Neural progenitor cell (in vitro differentiated cells): ENCODE data around the gene METTL5. TPM values are rescaled to one million over a fixed set of nuclear protein-coding genes. Genes with fewer than 3 reads are reported as not detected.
"Not testable (repeated sequence)": the region's sequence is repeated elsewhere in the genome, so short reads cannot be mapped to it uniquely, and the experiment has no call there.

Experiments used
- DNase-seq: peaks from one replicate; pipeline ENCODE4 v3.0.0-alpha.2; 2016; ENCODE audit warnings: low spot score
- H2AFZ ChIP-seq: fragments of 200-600 bp; sonication (generic); replicated peaks from 2 replicates; pipeline ENCODE4 v1.6.1; 2016; ENCODE audit warnings: antibody characterized with exemption
- H3F3A ChIP-seq: fragments of 200-600 bp; sonication (generic); 2 replicates; pipeline ENCODE4 v1.6.1; 2016; ENCODE audit warnings: antibody characterized with exemption, low read depth
- H3K27ac ChIP-seq: fragments of 200-600 bp; sonication (generic); 2 replicates; pipeline ENCODE4 v1.5.1; 2016; ENCODE audit warnings: mild to moderate bottlenecking
- H3K27me3 ChIP-seq: fragments of 200-600 bp; sonication (generic); 2 replicates; pipeline ENCODE4 v1.6.1; 2016; ENCODE audit warnings: mild to moderate bottlenecking, moderate library complexity
- H3K36me3 ChIP-seq: fragments of 200-600 bp; sonication (generic); 2 replicates; pipeline ENCODE4 v1.5.1; 2016
- H3K4me1 ChIP-seq: fragments of 200-600 bp; sonication (generic); 2 replicates; pipeline ENCODE4 v1.6.1; 2016; ENCODE audit warnings: mixed run types
- H3K4me2 ChIP-seq: fragments of 200-600 bp; sonication (generic); 2 replicates; pipeline ENCODE4 v1.6.1; 2016
- H3K4me3 ChIP-seq: fragments of 200-600 bp; sonication (generic); 2 replicates; pipeline ENCODE4 v1.5.1; 2016
- H3K79me2 ChIP-seq: fragments of 200-600 bp; sonication (generic); 2 replicates; pipeline ENCODE4 v1.6.1; 2016; ENCODE audit warnings: low read depth
- H3K9ac ChIP-seq: fragments of 200-600 bp; sonication (generic); 2 replicates; pipeline ENCODE4 v1.6.1; 2016
- H3K9me3 ChIP-seq: fragments of 200-600 bp; sonication (generic); 2 replicates; pipeline ENCODE4 v1.5.1; 2016; ENCODE audit warnings: low read depth
- H4K20me1 ChIP-seq: fragments of 200-600 bp; sonication (generic); 2 replicates; pipeline ENCODE4 v1.6.1; 2016; ENCODE audit warnings: low read depth
- H3K27ac Mint-ChIP-seq: 3 replicates; pipeline ENCODE4 v1.8.0; 2021; ENCODE audit warnings: mixed read lengths
- H3K27me3 Mint-ChIP-seq: 2 replicates; pipeline ENCODE4 v1.8.0; 2022; ENCODE audit warnings: low read depth, mild to moderate bottlenecking, inconsistent platforms, moderate library complexity, mixed read lengths; ENCODE audit not compliant: insufficient read depth
- H3K36me3 Mint-ChIP-seq: 3 replicates; pipeline ENCODE4 v1.8.0; 2021; ENCODE audit warnings: mixed read lengths
- H3K4me1 Mint-ChIP-seq: 3 replicates; pipeline ENCODE4 v1.8.0; 2021; ENCODE audit warnings: mixed read lengths
- H3K4me3 Mint-ChIP-seq: 3 replicates; pipeline ENCODE4 v1.8.0; 2021; ENCODE audit warnings: mild to moderate bottlenecking, moderate library complexity, mixed read lengths
- H3K9me3 Mint-ChIP-seq: 3 replicates; pipeline ENCODE4 v1.8.0; 2020; ENCODE audit warnings: mixed read lengths
- EZH2 ChIP-seq: fragments of 200-600 bp; sonication (generic); IDR thresholded peaks from 2 replicates; pipeline ENCODE4 v1.6.1; 2017; ENCODE audit warnings: antibody characterized with exemption, mild to moderate bottlenecking, moderate library complexity
- EZH2phosphoT487 ChIP-seq: fragments of 200-600 bp; sonication (generic); IDR thresholded peaks from 2 replicates; pipeline ENCODE4 v1.6.1; 2017; ENCODE audit warnings: antibody characterized with exemption
- total RNA-seq: library from RNA; depleted of rRNA; stranded (reverse); fragments of >200 nt; gene quantifications from 2 replicates; pipeline ENCODE4 v1.2.3, GENCODE V29; 2015; ENCODE audit warnings: low replicate concordance
- TF ChIP-seq, protein P1 (sequence below): fragments of 200-600 bp; sonication (generic); IDR thresholded peaks from 2 replicates; pipeline ENCODE4 v1.5.1; 2017; ENCODE audit warnings: antibody characterized with exemption, mild to moderate bottlenecking

The METTL5 gene
- total RNA-seq, 1 donor from 2014 or later, result 146 TPM

GRCh38 chr2:169867579-169867978 lies 42.9 kb upstream of the METTL5 start:
- H3K27me3 ChIP-seq, result no peaks in the 10 kb centered on the region
- H3K9ac ChIP-seq, result no peak overlapping the region
- no peak overlapping the region for H3K27ac Mint-ChIP-seq
- DNase-seq, result no peak
- peaks cover 8% of the 10 kb centered on the region for H3K4me1 Mint-ChIP-seq
- H3K27ac ChIP-seq, result no peak overlapping the region
- no peak overlapping the region for H3K4me3 ChIP-seq
- no peaks in the 10 kb centered on the region for H3K27me3 Mint-ChIP-seq
- H2AFZ ChIP-seq, result no peak overlapping the region
- H3K4me1 ChIP-seq, result peaks cover 5% of the 10 kb centered on the region
- peaks cover 42% of the 10 kb centered on the region for H3K79me2 ChIP-seq
- H3K4me3 Mint-ChIP-seq, result no peak overlapping the region
- H4K20me1 ChIP-seq, result no peaks in the 10 kb centered on the region
- H3K36me3 Mint-ChIP-seq, result peaks cover 9% of the 10 kb centered on the region
- H3K36me3 ChIP-seq, result no peaks in the 10 kb centered on the region
- peaks cover 3% of the 10 kb centered on the region for H3K9me3 Mint-ChIP-seq
- TF ChIP-seq EZH2phosphoT487, result no peak
- TF ChIP-seq, protein P1, sequence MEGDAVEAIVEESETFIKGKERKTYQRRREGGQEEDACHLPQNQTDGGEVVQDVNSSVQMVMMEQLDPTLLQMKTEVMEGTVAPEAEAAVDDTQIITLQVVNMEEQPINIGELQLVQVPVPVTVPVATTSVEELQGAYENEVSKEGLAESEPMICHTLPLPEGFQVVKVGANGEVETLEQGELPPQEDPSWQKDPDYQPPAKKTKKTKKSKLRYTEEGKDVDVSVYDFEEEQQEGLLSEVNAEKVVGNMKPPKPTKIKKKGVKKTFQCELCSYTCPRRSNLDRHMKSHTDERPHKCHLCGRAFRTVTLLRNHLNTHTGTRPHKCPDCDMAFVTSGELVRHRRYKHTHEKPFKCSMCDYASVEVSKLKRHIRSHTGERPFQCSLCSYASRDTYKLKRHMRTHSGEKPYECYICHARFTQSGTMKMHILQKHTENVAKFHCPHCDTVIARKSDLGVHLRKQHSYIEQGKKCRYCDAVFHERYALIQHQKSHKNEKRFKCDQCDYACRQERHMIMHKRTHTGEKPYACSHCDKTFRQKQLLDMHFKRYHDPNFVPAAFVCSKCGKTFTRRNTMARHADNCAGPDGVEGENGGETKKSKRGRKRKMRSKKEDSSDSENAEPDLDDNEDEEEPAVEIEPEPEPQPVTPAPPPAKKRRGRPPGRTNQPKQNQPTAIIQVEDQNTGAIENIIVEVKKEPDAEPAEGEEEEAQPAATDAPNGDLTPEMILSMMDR, result no peak
- TF ChIP-seq EZH2, result no peak
- peaks cover 6% of the 10 kb centered on the region for H3F3A ChIP-seq
- H3K9me3 ChIP-seq, result no peaks in the 10 kb centered on the region
- H3K4me2 ChIP-seq, result no peak overlapping the region

DNA sequence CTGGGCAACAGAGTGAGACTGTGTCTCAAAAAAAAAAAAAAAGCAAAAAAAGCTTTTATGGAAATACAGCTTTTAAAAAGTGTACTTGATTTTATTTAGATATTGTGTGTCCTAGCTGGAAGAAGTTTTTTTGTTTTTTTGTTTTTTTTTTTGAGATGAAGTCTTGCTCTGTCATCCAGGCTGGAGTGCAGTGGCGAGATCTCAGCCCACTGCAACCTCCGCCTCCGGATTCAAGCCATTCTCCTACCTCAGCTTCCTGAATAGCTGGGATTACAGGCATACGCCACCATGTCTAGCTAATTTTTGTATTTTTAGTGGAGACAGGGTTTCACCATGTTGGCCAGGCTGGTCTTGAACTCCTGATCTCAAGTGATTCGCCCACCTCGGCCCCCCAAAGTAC lies 41.5 kb upstream of the METTL5 start:
- not testable (repeated sequence) for H3K4me2 ChIP-seq, H3K36me3 ChIP-seq, H3K9me3 ChIP-seq, H2AFZ ChIP-seq, H3K9me3 Mint-ChIP-seq, H4K20me1 ChIP-seq, H3K27me3 Mint-ChIP-seq, H3K9ac ChIP-seq, H3K27me3 ChIP-seq, H3K27ac ChIP-seq, H3F3A ChIP-seq, H3K27ac Mint-ChIP-seq, H3K4me1 ChIP-seq, DNase-seq, H3K4me3 Mint-ChIP-seq, H3K4me3 ChIP-seq, H3K4me1 Mint-ChIP-seq
- H3K79me2 ChIP-seq, result peaks cover 52% of the 10 kb centered on the region
- H3K36me3 Mint-ChIP-seq, result peaks cover 13% of the 10 kb centered on the region

DNA sequence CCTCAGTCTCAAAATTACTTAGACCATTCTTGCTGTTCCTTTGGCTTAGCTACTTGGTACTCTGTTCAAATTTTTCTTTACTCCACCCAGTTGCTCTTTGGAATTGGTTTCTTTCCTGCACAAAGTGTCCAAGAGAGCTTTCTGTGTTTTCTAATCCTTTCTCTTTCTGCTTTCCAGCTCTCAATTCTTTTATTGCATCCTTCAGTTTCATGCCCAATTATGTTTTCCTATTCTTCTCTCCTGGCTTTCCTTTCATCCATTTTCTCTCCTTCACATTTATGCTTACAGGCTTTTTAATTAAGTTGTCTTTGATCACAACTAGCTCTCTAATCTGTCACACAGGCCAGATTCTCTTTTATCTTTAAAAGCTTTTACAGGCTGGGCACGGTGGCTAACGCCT lies 40.8 kb upstream of the METTL5 start:
- DNase-seq, result no peak
- H3K9me3 Mint-ChIP-seq, result peaks cover 9% of the 10 kb centered on the region
- no peak overlapping the region for H3K4me3 ChIP-seq
- peaks cover 8% of the 10 kb centered on the region for H3K4me1 Mint-ChIP-seq
- peaks cover 15% of the 10 kb centered on the region for H3K36me3 Mint-ChIP-seq
- no peaks in the 10 kb centered on the region for H3K27me3 ChIP-seq
- H3K4me3 Mint-ChIP-seq, result no peak overlapping the region
- H3F3A ChIP-seq, result peaks cover 6% of the 10 kb centered on the region
- TF ChIP-seq EZH2, result no peak
- TF ChIP-seq EZH2phosphoT487, result no peak
- TF ChIP-seq, protein P1, result no peak
- H3K9me3 ChIP-seq, result no peaks in the 10 kb centered on the region
- no peaks in the 10 kb centered on the region for H4K20me1 ChIP-seq
- H3K27ac Mint-ChIP-seq, result no peak overlapping the region
- H3K27ac ChIP-seq, result no peak overlapping the region
- H2AFZ ChIP-seq, result no peak overlapping the region
- H3K27me3 Mint-ChIP-seq, result no peaks in the 10 kb centered on the region
- no peaks in the 10 kb centered on the region for H3K36me3 ChIP-seq
- H3K4me2 ChIP-seq, result no peak overlapping the region
- no peak overlapping the region for H3K9ac ChIP-seq
- H3K4me1 ChIP-seq, result peaks cover 9% of the 10 kb centered on the region
- H3K79me2 ChIP-seq, result peaks cover 52% of the 10 kb centered on the region

DNA sequence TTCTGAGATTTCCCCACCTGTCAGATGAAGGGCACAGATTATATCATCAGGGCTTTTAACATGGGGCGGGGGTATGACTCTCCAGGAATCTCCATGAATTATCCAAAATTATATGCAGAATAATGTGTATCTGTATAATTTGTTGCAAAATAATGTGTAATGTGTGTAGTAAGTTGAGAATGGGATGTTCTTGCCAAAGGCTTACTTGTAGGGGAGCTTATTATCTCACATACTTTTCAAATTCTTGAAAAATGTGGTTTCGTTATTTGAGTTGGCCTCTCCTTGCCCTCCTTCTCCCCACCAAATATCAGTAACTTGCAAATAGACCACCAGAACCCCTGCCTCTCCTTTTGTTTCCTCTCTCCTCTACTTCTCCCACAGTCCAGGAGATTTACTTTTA lies 38.1 kb upstream of the METTL5 start:
- Histone ChIP-seq H3K9ac (no peak overlapping the region), H4K20me1 (no peaks in the 10 kb centered on the region), H3K4me1 (peaks cover 9% of the 10 kb centered on the region), H3K27me3 (no peaks in the 10 kb centered on the region), H3K27ac (no peak overlapping the region), H3K4me3 (no peak overlapping the region), H3F3A (peaks cover 6% of the 10 kb centered on the region), H3K79me2 (peaks cover 51% of the 10 kb centered on the region), H2AFZ (no peak overlapping the region), H3K36me3 (no peaks in the 10 kb centered on the region), H3K4me2 (no peak overlapping the region), H3K9me3 (no peaks in the 10 kb centered on the region)
- no peak for DNase-seq
- Mint-ChIP-seq H3K4me1 (peaks cover 5% of the 10 kb centered on the region), H3K9me3 (peaks cover 18% of the 10 kb centered on the region), H3K27me3 (no peaks in the 10 kb centered on the region), H3K36me3 (peaks cover 22% of the 10 kb centered on the region), H3K27ac (no peak overlapping the region), H3K4me3 (no peak overlapping the region)
- TF ChIP-seq EZH2 (no peak), EZH2phosphoT487 (no peak)
- TF ChIP-seq, protein P1, result no peak
